Psoas muscle (tissue), 8 donors: ENCODE results near the gene STUM. TPM values are rescaled to one million over a fixed set of nuclear protein-coding genes. Genes with fewer than 3 reads are reported as not detected.

Experiments
- ATAC-seq, 4 donors: fragments of 200-7000 bp; cut with Tn5 transposase; one replicate each; pipeline ENCODE4 v1.9.1; 2020; ENCODE audit warnings: moderate library complexity in 3 of 4, mild to moderate bottlenecking in 2 of 4
- DNase-seq, 2 donors: peaks; one replicate each; pipeline ENCODE4 v3.0.0-alpha.2; 2020
- H3K27ac ChIP-seq: fragments of 200-600 bp; one replicate; pipeline ENCODE4 v1.8.0; 2022
- H3K27me3 ChIP-seq, 3 donors: fragments of 200-600 bp in 1 of 3; one replicate each; pipeline versions ENCODE4 v1.6.1 to v1.8.0; 2013 to 2022; ENCODE audit warnings: low read length in 2 of 3, mild to moderate bottlenecking in 2 of 3, moderate library complexity in 1 of 3; ENCODE audit not compliant: insufficient read depth in 3 of 3
- H3K36me3 ChIP-seq, 2 donors: fragments of 200-600 bp in 1 of 2; one replicate each; pipeline versions ENCODE4 v1.6.1 to v1.8.0; 2013 to 2022; ENCODE audit warnings: low read depth in 1 of 2, mild to moderate bottlenecking in 1 of 2, moderate library complexity in 1 of 2; ENCODE audit not compliant: insufficient read depth in 1 of 2
- H3K4me1 ChIP-seq: fragments of 200-600 bp; one replicate; pipeline ENCODE4 v1.8.0; 2022
- H3K4me3 ChIP-seq: fragments of 200-600 bp; one replicate; pipeline ENCODE4 v1.8.0; 2022; ENCODE audit warnings: mild to moderate bottlenecking
- H3K9me3 ChIP-seq: fragments of 200-600 bp; one replicate; pipeline ENCODE4 v1.8.0; 2022
- WGBS, 3 donors: extraction: QIAGEN DNeasy Blood & Tissue Kit; methylation state at CpG; one replicate each; pipeline versions ENCODE4 v1.1.6 to v1.1.7; 2013; 5-methylcytosine and 5-hydroxymethylcytosine counted together
- intact Hi-C, 2 donors: fragments of 100-400 bp; cut with DNase I; formaldehyde crosslinking; loops; one replicate each; pipeline versions ENCODE4 v1.11.0 to v1.14.2; 2022
- polyA plus RNA-seq, 3 donors: library from polyadenylated mRNA; stranded (reverse); fragments of 200-250 nt; gene quantifications; one replicate each; pipeline ENCODE4 v1.2.3, GENCODE V29; 2013
- total RNA-seq, 4 donors: library from RNA; stranded (reverse); fragmentation: NEBNext Ultra II Directional in 2 of 4; extraction: Animal tissue kit (Norgen Biotek cat#: 25700) in 2 of 4; gene quantifications; one replicate each; pipeline versions ENCODE4 v1.2.1 to v1.2.4, GENCODE V29; 2021 to 2023
- TF ChIP-seq, protein P1 (sequence below): fragments of 200-600 bp; IDR thresholded peaks from one replicate; pipeline ENCODE4 v1.8.0; 2022; ENCODE audit warnings: antibody characterized with exemption
- donor health status: healthy with polysubstance abuse.
- donor health status: DM: no; HTN: no; CAD: no; lungs with moderate emphysema.
- donor health status: Bipolar disorder and iron deficiency.
- donor health status: healthy.
- donor health status: DM: yes; HTN: yes; CAD: no.
- donor health status: DM: no; HTN: no; CAD: no.
- donor health status: DM: no; HTN: no; CAD: no.
- donor health status: DM: yes; HTN: yes; CAD: no.

Gene STUM
- total and polyA plus RNA-seq, 7 donors, result 0.34 to 1.5 (median 0.96) TPM

GRCh38 chr1:226574591-226575435, 26.2 kb downstream of the STUM start:
- Histone ChIP-seq H3K27ac (no peak overlapping the region), H3K4me3 (no peak overlapping the region), H3K27me3 (no peaks in the 10 kb centered on the region), H3K9me3 (no peaks in the 10 kb centered on the region), H3K36me3 (no peaks in the 10 kb centered on the region), H3K4me1 (no peaks in the 10 kb centered on the region)
- no peak for ATAC-seq
- DNase-seq, result no peak
- WGBS, 3 donors, result 86 to 91% (median 90%) methylated on average over 21 of the region's 21 CpGs
- TF ChIP-seq, protein P1, sequence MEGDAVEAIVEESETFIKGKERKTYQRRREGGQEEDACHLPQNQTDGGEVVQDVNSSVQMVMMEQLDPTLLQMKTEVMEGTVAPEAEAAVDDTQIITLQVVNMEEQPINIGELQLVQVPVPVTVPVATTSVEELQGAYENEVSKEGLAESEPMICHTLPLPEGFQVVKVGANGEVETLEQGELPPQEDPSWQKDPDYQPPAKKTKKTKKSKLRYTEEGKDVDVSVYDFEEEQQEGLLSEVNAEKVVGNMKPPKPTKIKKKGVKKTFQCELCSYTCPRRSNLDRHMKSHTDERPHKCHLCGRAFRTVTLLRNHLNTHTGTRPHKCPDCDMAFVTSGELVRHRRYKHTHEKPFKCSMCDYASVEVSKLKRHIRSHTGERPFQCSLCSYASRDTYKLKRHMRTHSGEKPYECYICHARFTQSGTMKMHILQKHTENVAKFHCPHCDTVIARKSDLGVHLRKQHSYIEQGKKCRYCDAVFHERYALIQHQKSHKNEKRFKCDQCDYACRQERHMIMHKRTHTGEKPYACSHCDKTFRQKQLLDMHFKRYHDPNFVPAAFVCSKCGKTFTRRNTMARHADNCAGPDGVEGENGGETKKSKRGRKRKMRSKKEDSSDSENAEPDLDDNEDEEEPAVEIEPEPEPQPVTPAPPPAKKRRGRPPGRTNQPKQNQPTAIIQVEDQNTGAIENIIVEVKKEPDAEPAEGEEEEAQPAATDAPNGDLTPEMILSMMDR, result no peak
- intact Hi-C loops, result no loop called here

DNA sequence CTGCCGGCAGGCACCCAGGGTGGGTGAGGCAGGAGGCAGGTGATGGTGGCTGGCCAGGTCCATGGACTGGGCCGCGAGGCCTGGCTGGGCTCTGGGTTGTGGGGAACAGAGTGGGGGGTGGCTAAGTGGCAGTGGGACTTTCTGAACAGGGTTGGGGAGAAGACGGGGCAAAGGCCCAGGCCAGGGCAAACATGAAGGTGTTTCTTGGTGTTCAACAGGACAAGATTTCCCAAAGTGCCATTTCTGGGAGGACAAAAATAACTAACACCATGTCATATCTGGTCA, 26.8 kb downstream of the STUM start:
- no peak for ATAC-seq
- TF ChIP-seq, protein P1, result no peak
- H3K4me3 ChIP-seq, result no peak overlapping the region
- H3K27me3 ChIP-seq, result no peaks in the 10 kb centered on the region
- intact Hi-C loops, result no loop called here
- WGBS, 3 donors, result 56 to 64% (median 59%) methylated on average over 4 of the region's 4 CpGs
- DNase-seq, result no peak
- no peaks in the 10 kb centered on the region for H3K9me3 ChIP-seq
- no peak overlapping the region for H3K27ac ChIP-seq
- no peaks in the 10 kb centered on the region for H3K36me3 ChIP-seq
- H3K4me1 ChIP-seq, result no peaks in the 10 kb centered on the region

DNA sequence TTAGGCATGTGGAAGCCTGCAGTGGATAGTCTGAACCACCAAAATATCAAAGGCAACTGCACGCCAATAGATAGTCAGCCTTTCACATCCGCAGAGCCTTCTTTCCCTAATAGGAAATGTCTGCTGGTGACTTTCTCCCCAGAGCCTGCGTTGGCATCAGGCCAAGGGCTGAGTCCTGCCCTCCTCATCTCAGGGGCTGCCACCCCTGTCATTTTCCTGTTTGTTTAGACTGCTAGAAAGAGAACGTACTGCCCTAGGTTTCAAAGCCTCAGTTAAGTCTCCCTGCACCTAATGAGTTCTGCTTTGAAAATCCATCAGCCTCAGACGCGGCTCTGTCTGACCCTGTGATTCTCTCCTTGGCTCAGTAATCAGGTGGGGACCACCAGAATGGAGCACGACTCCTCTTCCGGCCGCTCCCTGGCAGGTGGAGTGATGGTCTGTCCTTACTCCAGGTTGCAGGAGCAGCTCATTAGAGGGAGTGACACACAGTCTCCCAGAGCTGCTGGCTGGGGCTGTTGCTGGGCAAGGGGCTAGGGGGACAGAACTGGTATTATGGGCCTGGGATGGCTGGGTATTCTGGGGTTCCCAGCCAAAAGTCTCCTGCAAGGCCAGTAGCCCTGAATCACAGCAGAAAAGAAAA, 27.3 kb downstream of the STUM start:
- no peaks in the 10 kb centered on the region for H3K27me3 ChIP-seq
- 64 to 72% (median 68%) methylated on average over 9 of the region's 9 CpGs for WGBS, 3 donors
- H3K9me3 ChIP-seq, result no peaks in the 10 kb centered on the region
- H3K4me1 ChIP-seq, result no peaks in the 10 kb centered on the region
- TF ChIP-seq, protein P1, result no peak
- intact Hi-C loops, result no loop called here
- no peak overlapping the region for H3K27ac ChIP-seq
- no peak overlapping the region for H3K4me3 ChIP-seq
- no peak for DNase-seq
- no peak for ATAC-seq
- no peaks in the 10 kb centered on the region for H3K36me3 ChIP-seq

- H3K4me3 ChIP-seq, result no peak overlapping the region
- no peaks in the 10 kb centered on the region for H3K4me1 ChIP-seq
- intact Hi-C loops, result no loop called here
- H3K9me3 ChIP-seq, result no peaks in the 10 kb centered on the region
- ATAC-seq (no peak), DNase-seq (no peak)
- no peaks in the 10 kb centered on the region for H3K27me3 ChIP-seq
- TF ChIP-seq, protein P1, result no peak
- no peak overlapping the region for H3K27ac ChIP-seq
- H3K36me3 ChIP-seq, result no peaks in the 10 kb centered on the region
- 56 to 82% (median 59%) methylated on average over 3 of the region's 3 CpGs for WGBS, 3 donors
These were observed 28.0 kb downstream of the STUM start for GRCh38 chr1:226576601-226577000.
